Keratinocyte (primary cell): ENCODE measurements around the gene EPHA1.

ENCODE experiments used
- EZH2 ChIP-seq: IDR thresholded peaks from one replicate; pipeline ENCODE4 v1.6.1; 2012; ENCODE audit warnings: inconsistent platforms, mild to moderate bottlenecking, low read length, moderate library complexity
- TF ChIP-seq, protein P1 (sequence below), 3 experiments: IDR thresholded peaks in 1 of 3; conservative IDR thresholded peaks in 1 of 3; optimal IDR thresholded peaks in 1 of 3; 2 replicates in 2 of 3; 3 replicates in 1 of 3; pipeline versions ENCODE3 to v1.5.1; 2011; ENCODE audit warnings: low read length in 3 of 3, mild to moderate bottlenecking in 3 of 3, moderate library complexity in 2 of 3, control low read depth in 1 of 3, inconsistent platforms in 1 of 3; ENCODE audit not compliant: insufficient read depth in 2 of 3; ENCODE audit errors: extremely low read depth in 1 of 3

DNA sequence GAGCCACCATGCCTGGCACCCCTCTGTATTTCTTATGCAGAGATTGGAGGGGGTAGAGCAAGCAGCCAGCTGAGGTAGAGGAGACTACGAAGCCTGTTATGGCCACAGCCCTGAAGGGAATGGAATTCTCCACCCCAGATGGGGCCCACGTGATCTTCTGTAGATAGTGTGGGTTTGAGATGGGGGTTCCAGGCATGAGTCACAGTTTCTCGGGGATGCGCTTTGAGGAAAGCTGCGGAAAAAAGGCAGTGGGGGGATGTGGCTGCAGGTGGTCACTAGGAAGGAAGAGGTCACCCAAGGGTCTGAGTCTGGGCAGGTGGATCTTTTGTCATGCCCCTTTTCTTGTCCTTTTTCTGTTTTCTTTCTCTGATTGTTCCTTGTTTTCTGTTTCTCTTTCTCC, 57.6 kb downstream of the EPHA1 start:
- TF ChIP-seq, protein P1, sequence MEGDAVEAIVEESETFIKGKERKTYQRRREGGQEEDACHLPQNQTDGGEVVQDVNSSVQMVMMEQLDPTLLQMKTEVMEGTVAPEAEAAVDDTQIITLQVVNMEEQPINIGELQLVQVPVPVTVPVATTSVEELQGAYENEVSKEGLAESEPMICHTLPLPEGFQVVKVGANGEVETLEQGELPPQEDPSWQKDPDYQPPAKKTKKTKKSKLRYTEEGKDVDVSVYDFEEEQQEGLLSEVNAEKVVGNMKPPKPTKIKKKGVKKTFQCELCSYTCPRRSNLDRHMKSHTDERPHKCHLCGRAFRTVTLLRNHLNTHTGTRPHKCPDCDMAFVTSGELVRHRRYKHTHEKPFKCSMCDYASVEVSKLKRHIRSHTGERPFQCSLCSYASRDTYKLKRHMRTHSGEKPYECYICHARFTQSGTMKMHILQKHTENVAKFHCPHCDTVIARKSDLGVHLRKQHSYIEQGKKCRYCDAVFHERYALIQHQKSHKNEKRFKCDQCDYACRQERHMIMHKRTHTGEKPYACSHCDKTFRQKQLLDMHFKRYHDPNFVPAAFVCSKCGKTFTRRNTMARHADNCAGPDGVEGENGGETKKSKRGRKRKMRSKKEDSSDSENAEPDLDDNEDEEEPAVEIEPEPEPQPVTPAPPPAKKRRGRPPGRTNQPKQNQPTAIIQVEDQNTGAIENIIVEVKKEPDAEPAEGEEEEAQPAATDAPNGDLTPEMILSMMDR (optimal IDR thresholded peaks at IDR 0.05 in 1 of 3, IDR thresholded peaks at IDR 0.05 in 1 of 3, conservative IDR thresholded peaks at IDR 0.05 in 1 of 3; ENCODE audit: extremely low read depth in 1 of 3, insufficient read depth in 2 of 3, low read length in 3 of 3): no peak
- TF ChIP-seq EZH2: no peak
